Lung microvascular endothelial cell (primary cell): Measurements from ENCODE around the gene NHS. TPM values are rescaled to one million over a fixed set of nuclear protein-coding genes. Genes with fewer than 3 reads are reported as not detected.
A peak's percentile ranks its signal among the peaks of the same experiment; 100 is the strongest.
"Not testable (repeated sequence)": the region's sequence is repeated elsewhere in the genome, so short reads cannot be mapped to it uniquely, and the experiment has no call there.

Experiments
- DNase-seq, 2 donors: peaks; one replicate each; pipeline versions ENCODE4 v3.0.0 to v3.0.0-alpha.2; 2010; ENCODE audit warnings: low read depth in 2 of 2
- total RNA-seq: library from RNA; depleted of rRNA; stranded (reverse); fragments of >200 nt; gene quantifications from 2 replicates; pipeline ENCODE4 v1.2.1, GENCODE V29; 2014

The NHS gene
- total RNA-seq, 1 donor from 2014 or later = under 0.01 TPM

DNA sequence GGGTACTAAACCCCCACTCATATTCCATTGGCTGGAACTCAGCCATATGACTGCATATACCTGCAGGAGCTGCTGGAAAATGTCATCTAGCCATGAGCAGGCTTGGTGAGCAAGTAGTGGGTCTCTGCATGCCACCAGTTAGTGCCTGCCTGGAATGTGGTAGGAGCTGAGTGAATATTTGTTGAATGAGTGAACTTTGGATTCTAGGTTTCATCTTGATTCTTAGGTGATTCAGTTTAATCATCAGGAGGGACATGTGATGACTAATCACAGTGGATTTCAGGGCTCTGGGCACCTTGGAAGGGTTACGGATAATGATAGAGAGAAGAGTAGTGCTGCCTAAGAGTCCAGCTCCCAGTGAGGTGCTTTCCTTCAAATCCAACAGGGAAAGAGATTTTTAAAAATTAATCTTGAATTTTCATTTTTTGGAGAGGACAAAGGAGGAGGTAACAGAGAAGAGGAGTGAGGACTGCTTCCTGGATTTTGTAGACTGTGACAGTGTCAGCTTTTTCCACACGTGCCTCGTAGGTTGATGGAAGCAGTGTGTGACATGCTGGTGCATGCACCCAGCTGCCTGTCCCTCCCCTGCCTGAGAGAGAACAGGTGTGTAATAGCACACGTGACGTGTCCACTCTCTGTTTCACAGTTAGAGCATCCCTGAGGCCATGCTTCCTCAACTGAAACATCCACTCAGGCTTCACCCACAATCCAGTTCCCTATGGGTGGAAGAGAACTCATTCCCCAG lies 30.4 kb downstream of the NHS start:
- DNase-seq = no peak

DNA sequence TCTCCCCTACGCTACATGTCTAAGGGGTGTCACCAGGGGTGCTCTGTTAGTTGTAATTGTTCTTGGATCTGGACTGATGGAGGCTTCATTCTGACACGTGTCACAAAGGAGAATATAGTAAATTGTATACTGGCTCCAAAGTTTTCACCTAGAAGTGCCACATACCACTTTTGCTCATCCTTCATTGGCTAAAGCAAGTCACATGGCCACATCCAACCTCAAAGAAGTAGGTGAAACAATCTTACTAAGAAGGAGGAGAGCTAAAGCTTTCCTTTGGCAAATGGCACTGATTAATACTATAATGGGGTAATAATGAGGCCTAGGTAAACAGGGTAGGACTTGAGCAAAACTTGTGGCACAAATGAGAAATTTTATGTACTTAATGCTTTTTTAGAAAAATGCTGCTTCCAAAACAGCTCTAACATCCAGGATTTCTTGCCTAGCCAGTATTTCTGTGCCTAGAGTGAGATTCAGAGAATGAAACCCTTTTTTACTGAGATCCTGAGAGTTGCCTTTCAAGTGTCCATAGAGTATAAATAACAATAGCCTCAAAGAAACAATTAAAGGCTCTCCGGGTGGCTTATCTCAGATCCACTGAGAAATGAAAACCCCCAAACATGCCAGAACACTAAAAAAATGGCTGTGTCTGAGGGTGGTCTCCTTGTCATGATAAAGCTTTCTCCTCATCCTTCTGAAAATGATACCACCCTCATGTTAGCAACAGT lies 34.7 kb downstream of the NHS start:
- no peak for DNase-seq

DNA sequence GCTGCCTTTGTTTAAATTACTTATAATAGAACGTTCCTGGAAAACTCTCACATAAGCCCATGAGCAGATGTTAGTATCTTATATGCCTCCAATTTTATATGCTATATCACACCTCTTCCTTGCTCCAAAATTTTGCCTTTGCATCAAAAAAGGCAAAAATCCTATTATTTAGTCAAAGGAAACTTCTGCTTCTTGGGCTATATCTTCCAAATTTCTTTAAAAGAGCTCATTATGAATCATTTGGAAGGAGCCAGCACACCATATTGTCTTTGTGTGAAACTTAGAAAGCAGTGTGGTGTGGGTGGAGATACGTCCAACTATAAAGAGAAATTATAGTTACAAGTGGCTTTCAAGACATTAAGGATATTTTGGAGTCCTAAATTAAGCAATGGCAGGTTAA lies 35.7 kb downstream of the NHS start:
- no peak for DNase-seq

DNA sequence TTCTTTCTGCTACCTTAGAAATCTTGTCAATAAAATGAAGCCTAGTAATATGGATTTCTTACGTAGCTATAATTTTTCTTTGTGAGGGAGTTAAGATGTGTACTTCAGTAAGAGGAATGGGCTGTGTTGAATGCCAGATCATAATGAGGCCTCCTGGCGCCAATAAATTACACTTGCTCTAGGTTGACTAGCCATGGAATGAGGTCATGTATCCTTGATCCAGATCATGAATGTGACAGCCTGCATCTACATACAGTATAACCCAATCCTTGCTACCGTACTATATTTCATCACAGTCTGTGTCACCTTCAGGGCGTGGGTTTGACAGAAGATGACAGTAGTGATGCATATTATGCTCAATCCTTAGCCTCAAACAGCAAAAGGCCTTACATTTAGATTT lies 36.2 kb downstream of the NHS start:
- DNase-seq = no peak

DNA sequence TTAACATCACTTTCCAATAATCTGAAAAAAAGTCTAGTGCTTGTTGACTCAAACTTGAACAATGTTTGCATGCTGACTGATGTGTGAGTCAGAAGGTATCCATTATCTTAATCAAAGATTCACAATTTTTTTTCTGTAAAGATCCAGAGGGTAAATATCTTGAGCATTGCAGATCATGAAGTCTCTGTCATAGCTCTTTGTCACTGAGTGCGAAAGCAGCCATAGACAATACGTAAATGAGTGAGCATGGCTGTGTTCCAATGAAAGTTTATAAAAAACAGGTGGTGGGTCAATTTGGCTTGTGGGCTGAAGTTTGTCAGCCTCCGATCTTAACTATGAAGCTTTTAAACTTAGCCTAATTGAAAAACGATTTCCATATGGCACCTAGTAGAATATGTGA lies 37.7 kb downstream of the NHS start:
- no peak for DNase-seq

DNA sequence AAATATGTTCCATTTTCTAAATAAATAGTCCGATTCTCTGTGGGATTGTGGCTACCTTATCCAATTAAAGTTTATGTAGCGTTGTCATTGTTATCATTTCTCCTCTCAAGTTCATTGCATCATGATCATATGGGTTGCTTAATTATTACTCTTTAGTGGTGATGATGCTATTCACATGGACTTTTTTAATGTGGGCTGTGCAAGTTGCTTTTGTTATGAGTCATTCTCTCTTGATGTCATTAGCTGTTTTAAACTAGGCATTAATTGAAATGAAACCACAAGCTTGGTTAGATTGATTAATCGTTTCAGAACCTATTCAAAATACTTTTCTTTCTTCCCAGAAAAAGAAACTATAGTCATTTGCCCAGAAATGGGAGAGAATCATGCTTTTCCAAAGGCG lies 38.2 kb downstream of the NHS start:
- no peak for DNase-seq

DNA sequence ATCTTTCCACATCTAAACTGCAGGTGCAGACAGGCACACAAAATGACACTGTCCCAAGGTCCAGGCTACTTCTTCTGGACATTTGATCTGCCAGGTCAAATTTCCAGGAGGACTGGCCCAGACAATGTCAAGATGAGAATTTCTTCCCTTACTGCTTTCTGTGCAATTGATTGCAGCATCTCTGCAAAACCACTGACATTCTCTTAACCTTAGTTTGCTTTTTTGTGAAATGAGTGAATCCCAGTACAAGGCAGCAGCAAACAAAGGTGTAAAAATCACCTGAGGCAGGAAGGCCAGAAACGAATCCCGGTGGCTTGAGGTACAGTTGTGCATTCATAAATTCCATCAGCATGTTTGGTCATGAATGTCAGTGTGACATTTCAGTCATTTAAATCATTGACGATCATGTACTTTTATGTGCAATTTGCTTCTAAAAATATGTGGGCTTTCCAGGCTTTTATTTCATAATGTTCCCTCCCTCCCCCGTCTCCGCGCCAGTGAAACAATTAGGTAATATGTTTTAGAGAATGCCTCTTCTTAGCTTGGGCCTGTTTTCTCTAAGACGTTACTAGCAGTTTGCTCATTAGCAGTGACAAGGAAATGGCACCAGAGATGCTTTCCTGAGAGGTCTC lies 39.1 kb downstream of the NHS start:
- DNase-seq = no peak

DNA sequence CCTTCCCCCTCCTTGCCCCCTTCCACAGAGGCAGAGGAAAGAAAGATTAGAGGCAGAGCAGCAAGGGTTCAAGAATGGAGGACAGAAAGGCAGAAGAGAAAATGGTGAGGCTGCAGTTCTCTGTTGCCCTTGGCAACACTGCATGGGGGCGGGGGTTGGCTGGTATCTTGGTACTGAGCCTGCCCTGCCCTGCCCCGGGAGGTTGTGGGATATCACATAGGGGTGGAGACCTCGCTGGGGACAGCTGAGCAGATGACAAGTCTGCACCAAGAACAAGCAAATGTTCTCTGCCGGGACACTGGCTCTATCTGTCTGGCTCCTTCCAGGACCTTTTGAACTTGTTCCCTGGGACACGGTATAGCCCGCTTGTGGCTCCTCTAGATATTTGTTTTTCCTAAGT lies 39.8 kb downstream of the NHS start:
- DNase-seq = no peak

DNA sequence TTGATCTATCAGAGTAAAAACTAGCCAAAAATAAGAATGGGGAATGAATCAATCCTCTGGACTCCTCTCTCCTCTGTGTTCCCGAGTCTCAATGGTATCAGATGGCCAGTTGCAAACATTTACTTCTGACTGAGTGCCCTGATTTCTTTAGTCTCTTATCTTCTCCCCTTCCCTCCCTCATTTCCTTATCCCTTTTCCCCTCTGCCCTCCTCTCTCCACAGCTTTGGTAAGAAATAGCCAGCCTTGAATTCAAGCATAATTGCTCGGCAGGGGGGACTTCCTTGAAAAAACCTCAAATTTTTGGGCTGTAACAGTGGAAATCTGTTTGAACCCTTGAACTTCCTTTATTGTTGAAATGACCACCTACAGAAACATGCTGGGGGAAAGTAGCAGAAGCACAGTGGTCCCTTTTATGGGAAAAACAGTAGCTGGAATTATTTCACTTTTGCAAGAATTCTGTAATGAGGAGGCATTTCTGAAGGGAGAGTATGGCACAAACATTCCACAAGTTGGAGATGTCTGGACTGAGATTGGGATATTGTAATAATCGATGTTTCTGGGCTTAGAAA lies 40.3 kb downstream of the NHS start:
- DNase-seq = no peak

DNA sequence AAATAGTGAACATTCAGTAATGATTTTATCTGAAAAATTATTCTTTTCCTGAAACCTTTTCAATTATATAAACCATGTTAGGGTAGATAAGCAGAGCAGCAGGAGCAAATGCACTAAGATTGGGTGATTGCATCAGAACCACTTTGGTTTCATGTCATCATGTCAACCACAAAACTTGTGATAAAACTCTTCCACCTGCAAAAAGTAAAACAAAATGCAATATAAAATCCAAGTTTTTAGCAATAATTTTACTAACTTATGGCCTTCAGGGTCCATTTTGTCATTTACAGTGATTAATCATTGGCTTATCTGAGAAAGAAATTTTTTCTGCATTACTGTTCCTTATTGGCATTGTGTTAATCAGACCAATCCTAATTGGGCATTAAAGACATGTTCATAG lies 42.4 kb downstream of the NHS start:
- no peak for DNase-seq

DNA sequence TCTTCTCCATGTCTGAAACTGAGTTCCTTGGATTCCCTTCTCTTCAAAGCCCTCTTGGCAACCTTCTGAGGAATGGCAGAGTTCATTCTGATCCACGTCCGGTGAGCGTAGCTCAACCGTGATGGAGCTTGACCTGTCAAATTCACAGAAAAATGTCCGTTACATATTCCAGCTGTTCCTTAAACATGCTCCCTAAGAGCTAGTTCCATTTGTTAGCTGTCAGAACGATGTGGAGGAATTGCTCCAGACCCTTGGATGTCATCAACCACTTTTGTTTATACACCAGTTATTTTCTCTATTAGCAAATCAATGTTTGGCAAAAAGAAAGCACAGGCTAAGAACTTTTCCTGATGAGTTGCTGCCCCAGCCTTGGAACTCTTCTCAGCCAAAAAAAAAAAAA lies 50.1 kb downstream of the NHS start:
- no peak for DNase-seq

DNA sequence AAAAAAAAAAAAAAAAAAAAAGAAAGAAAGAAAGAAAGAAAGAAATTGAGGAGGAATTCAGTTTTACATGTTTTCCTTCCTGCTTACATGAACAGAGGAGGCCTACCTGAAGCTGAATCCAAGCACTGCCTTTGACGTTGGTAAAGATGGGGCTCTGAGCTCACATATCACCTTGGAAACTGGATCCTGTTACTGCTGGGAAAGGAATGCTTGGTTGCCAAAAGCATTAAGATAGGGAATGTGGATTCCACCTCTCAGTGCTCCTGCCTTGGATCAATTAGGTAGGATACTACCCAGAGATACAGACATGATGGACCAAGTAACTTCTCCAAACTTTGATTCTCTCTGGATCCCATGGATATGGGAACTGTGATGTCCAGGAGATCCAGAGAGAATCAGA lies 50.6 kb downstream of the NHS start:
- DNase-seq = no peak

DNA sequence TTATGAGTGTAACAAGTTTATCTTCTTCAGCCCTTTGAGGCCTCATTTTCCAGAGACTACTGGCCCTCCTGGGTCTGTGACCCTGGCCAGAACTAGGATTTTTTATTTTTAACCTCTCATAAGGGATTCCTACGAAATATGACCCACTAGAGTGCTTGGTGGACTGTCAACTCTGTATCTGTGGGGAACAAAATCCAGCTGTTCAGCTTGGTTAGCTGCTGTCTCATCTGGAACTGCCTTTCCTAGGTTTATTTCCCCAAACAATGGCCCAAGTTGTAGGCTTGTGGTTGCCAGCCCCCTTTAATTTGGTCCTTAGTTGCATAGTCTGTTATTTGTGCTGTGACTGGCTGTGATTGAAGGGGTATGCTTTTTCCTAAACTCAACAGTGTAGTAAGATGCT lies 56.2 kb downstream of the NHS start:
- no peak for DNase-seq

DNA sequence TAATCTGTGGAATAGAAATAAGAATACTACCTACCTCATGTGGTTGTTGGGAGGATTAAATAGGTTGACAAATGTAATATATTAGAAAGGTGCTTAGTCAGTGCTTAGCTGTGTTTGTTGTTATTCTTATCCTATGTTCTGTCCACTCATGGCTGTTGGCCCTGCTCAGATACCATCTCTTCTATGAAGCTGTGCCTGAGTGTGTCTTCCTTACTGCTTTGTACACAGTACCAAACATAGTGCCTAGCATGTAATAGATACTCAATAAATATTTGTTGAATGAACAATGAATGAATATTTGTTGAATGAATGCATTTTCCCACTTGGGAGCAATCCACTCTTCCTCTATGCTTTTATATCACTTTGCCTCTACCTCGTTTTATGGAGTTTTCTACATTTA lies 57.2 kb downstream of the NHS start:
- DNase-seq = no peak

DNA sequence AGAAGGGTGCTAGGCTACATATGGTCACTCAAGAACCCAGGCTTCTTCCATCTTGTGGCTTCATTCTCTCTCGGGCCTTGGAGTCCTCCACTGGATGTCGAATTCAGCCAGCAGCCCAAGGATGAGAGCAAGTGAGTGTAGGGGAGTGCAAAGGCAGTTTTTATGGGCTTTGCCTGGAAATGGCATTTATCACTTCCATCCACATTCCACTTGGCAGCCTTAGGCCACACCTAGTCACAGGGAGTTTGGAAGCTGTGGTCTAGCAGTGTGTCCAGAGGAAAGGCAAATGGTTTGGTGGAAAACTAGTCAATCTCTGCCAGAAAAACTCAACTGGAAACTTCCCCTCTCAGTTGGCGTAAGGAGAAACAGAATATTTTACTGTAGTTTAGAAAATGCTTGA lies 59.0 kb downstream of the NHS start:
- no peak for DNase-seq

DNA sequence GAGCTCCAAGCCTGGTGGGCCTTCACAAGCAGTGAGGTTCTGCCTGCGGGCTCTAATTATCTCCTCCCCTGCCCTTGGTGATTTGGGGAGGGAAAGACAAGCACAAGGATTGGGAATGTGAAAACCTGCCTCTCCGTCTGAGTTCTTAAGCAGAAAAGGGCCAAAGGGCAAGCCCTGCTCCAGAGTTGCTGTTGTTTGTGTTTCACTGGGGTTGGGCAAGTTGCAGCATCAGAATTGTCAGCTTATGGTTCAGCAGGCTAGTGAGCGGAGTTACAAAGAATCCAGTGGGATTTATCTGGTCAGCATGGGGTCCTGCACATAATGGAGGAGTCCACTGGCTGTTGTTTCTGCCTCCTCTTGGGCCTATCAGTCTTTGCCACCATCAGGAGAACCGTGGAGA lies 60.5 kb downstream of the NHS start:
- no peak for DNase-seq

DNA sequence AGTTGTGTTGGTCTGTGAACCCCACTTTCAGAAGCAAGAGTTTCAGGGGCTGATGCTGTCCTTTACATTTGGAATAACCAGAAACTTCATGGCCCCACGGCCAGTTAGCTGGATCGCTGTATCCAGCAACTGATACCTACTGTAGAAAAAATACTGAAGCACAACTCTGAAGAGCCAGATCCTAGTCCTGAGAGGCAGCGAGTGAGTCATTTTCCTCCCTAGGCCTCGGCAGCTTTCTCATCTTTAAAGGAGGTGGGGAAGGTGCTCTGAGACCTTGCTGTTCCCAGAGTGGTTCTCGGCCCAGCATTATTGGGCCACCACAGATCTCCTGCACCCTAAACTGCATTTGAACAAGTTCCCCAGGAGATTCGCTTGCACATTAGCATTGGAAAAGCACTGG lies 63.2 kb downstream of the NHS start:
- DNase-seq = no peak

DNA sequence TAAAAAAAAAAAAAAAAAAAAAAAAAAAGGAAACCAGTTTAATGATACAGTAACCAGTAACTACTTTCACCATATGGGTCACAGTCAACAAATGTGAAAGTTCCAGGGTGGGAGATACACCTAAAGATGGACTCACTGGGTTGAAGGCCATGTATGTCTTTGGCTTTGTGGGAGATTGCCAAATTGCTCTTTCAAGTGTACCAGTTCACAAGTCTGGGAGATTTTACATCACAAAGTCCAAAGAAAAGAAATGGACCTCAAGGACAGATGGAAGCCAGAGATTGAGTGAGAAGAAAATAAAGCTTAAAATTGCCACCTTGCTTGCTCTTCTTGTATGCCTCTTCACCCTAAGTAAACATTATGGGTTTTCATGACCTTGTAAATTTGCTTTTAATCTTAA lies 65.3 kb downstream of the NHS start:
- no peak for DNase-seq

DNA sequence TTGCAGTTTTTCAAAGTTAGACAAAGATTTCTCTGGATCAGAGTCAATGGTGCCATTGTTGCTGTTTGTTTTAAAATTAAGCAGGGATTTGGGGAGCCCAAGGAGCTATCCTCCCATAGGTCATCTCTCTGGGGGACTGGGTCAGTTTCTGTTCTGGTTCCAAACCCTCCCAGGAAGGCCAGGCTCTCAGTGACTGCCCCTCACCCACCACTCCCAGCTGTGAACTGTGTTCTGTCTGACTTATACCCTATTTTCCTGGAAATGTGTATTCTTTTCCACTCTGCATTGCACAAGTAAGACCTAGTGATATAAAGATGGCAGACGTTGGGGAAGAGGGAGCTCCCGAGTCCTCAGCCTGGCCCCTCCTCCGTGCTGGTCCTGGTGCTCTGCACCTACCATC lies 65.8 kb downstream of the NHS start:
- no peak for DNase-seq

DNA sequence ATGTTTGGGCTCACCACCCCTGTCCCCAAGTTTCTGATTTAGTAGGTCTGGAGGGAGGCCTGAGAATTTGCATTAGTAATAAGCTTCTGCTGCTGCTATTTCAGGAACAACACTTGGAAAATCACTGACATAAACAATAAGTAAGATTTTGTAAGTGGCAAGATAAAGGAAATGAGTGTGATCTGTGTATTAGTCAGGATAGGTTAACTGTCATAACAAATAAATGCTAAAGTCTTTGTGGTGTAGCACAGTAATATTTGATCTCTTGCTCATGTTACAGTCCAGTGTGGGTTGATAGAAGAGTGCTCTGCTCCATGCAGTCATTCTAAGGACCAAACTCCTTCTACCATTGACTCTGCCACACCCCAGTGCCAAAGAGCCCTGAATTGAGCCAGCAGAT lies 67.0 kb downstream of the NHS start:
- peak in 1 of 2 donors; percentile 1 for DNase-seq

DNA sequence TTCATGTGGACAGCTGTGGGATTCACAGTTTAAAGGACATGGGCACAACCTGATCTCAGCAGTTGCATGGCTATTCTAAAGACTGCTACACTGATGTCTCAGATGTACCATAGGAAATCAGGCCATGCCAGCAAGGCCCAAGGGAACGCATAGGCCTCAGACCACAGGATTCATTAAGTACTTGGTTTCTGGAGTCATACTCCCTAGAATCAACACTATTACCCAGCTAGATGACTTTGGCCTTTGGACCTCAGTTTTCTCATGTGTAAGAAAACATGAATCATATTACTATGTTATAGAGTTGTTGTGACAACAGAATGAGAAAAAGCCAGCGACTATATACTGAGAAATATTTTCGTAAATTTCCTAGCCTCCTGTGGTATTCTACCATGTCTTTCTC lies 67.9 kb downstream of the NHS start:
- DNase-seq = no peak

DNA sequence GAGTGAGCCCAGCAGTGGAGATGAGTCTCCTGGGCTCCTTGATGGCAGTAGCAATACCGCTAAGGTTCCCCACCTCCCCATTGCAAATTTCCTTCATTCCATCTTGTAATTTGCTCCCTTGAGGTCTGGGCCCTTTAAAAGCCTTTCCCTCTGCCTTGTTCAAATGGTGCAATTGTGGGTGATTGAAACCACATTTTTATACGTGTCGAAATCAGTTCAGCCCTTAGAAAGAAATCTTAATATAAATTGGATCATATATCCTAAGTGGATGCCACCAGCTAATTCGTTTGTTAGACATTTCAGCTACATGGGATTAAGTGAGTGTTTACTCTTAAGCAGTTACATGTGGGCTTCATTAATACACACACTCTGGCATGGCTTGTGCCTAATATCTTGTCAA lies 68.6 kb downstream of the NHS start:
- no peak for DNase-seq

DNA sequence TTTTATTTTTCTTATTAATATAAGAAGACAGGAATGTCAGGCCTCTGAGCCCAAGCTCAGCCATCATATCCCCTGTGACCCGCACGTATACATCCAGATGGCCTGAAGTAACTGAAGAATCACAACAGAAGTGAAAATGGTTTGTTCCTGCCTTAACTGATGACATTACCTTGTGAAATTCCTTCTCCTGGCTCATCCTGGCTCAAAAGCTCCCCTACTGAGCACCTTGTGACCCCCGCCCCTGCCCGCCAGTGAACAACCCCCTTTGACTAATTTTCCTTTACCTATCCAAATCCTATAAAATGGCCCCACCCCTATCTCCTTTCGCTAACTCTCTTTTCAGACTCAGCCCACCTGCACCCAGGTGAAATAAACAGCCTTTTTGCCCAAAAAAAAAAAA lies 71.3 kb downstream of the NHS start:
- DNase-seq = not testable (repeated sequence)
